GM18505 (cell line): Measurements from ENCODE around the gene COA1.
A peak's percentile ranks its signal among the peaks of the same experiment; 100 is the strongest.

Experiments used
- ATAC-seq: cut with Tn5 transposase; IDR thresholded peaks from one replicate; pipeline ENCODE4 v1.9.1; 2021; ENCODE audit not compliant: unreplicated experiment
- POLR2A ChIP-seq: IDR thresholded peaks from 4 replicates; pipeline ENCODE4 v1.6.1; 2011; ENCODE audit warnings: borderline replicate concordance; ENCODE audit not compliant: insufficient read depth, insufficient read length; ENCODE audit errors: extremely low read depth

COA1 gene

GRCh38 chr7:43652364-43652763, 77.0 kb downstream of the COA1 start:
- no peak for ATAC-seq
- TF ChIP-seq POLR2A = no peak

- no peak for ATAC-seq
- peak; percentile 39 for TF ChIP-seq POLR2A
These were observed 78.8 kb downstream of the COA1 start for GRCh38 chr7:43650457-43651052.

- peak; percentile 47 for TF ChIP-seq POLR2A
- peak; percentile 60 for ATAC-seq
These were observed 79.5 kb downstream of the COA1 start for GRCh38 chr7:43649755-43650274.

GRCh38 chr7:43648473-43649406, 80.6 kb downstream of the COA1 start:
- peak; percentile 29 for TF ChIP-seq POLR2A
- ATAC-seq = peak; percentile 48

DNA sequence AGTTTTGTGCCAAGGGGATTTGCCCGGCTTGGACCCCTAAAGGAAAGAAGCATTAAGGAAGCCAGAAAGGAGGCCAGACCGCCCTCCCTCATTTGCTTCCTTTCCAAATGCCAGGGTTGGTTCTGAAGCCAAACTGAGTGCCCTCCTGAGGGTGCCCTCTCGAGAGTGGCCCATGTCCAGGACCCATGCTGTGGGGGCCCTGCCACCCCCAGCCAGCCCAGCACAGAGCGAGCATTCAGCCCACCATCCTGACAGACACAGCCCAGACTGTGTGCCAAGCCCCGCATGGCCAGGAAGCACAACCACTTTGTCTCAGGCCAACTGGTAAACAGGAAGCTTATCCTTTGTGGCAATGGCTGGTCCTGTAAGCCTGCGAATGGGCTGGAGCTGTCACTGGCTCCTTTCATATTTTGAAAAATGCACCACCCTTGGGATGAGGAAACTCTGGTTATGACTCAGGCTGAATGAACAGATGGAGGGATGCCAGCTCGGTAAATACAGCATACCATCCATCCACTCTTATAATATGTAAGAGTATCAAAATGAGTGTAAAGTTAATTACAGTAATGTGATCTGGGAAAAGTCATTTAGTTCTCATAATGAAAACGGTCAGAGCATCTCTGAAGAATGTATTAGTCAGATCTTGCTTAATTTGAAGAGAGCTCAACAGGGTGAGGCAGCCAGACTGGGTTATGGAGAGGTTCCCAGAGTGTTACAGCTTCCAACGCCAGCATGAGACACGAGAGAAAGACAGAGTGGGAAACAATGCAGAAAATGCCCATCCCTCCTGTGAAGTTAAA, 81.5 kb downstream of the COA1 start:
- no peak for ATAC-seq
- TF ChIP-seq POLR2A = peak; percentile 40

DNA sequence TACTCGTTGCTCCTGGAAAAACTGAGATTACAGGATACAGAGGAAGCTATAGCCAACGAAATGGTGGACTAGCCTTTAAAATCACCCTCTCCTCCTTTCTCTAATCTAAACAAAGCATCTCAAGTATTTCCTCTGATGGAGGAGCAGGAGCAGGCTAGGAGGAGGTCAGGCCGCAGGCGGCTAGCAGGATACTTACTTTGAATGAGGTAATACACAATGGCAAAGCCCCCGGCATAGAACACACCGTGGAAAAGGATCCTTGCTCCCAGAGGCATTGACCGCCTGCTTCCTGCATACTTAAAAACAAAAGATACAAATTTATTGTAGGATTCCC, 82.0 kb downstream of the COA1 start:
- no peak for ATAC-seq
- no peak for TF ChIP-seq POLR2A

DNA sequence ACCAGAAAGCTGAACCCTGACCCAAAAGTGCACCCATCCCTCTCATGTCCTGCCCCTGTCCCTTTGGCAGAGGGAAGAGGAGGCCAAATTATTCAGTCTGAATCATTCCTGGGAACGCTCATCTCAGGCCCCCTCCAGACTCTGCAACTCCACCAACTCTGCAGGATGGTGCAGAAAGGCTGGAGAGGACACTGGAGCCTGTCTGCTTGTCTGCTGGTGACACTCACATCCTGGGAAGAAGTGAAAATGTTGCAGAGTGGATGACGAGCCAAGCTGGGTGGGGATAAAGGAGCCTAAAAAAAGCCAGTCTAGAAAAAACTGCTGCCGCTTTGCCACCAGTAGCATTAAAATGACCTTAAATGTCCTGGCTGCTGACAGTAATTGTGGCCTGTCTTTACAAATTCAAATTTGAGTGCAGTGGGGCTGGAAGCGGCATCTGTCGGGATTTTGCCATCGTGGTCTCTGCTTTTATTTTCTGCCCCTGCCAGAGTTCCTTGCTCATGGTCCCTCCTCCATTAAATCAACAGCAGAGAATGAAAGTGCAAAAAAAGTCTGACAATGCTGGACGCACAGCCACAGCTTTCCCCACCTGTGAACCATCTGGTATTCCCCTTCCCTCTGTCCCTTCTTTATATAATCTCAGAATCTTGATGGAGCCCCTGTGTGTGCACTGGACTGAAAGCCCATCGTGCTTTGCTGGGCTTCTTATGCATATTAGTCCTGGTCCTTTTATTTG, 82.6 kb downstream of the COA1 start:
- ATAC-seq = no peak
- TF ChIP-seq POLR2A = peak; percentile 28

GRCh38 chr7:43645699-43646226, 83.6 kb downstream of the COA1 start:
- no peak for TF ChIP-seq POLR2A
- ATAC-seq = no peak

- no peak for TF ChIP-seq POLR2A
- no peak for ATAC-seq
These were observed 85.5 kb downstream of the COA1 start for GRCh38 chr7:43643846-43644245.

GRCh38 chr7:43642897-43643630, 86.3 kb downstream of the COA1 start:
- ATAC-seq = no peak
- TF ChIP-seq POLR2A = no peak

GRCh38 chr7:43640679-43641078, 88.6 kb downstream of the COA1 start:
- no peak for ATAC-seq
- TF ChIP-seq POLR2A = no peak
